HepG2 (cell line): Measurements from ENCODE around the gene CACNG5. TPM values are rescaled to one million over a fixed set of nuclear protein-coding genes. Genes with fewer than 3 reads are reported as not detected.
A peak's percentile ranks its signal among the peaks of the same experiment; 100 is the strongest.

Experiments
- ATAC-seq: fragments of 200-7000 bp; cut with Tn5 transposase; 3 replicates; pipeline ENCODE4 v1.9.1; 2020; ENCODE audit warnings: mild to moderate bottlenecking, moderate library complexity
- BruUV-seq: library from RNA; stranded (reverse); fragments of 400-500 nt; replicated peaks from 2 replicates; lab custom pipeline; 2021; lab: Mats Ljungman, UMichigan
- CTCF ChIA-PET: fragments of 300-600 bp; formaldehyde crosslinking; extraction: SDS; loops from one replicate; lab custom pipeline; 2021; ENCODE audit warnings: low total read pairs, inconsistent platforms, low intra/inter-chr PET ratio; lab: Yijun Ruan, JAX
- POLR2A ChIA-PET: fragments of 350-600 bp; sonication (Branson Sonifier 250); formaldehyde crosslinking; loops from one replicate; lab custom pipeline; 2020; ENCODE audit warnings: antibody characterized with exemption, inconsistent platforms; lab: Yijun Ruan, JAX
- DNase-seq: peaks from one replicate; pipeline ENCODE4 v3.0.0-alpha.2; 2015; ENCODE audit warnings: low spot score
- FAIRE-seq: peaks from 3 replicates; lab custom pipeline; 2011; peaks lifted over from hg19 to GRCh38; lab: Jason Lieb, UNC
- H2AFZ ChIP-seq: one replicate; pipeline ENCODE4 v1.6.1; 2011; ENCODE audit warnings: low read length, inconsistent platforms
- H3K27ac ChIP-seq: fragments of 300-600 bp; 3 replicates; pipeline ENCODE4 v1.8.0; 2011; ENCODE audit warnings: mixed run types, mild to moderate bottlenecking, mixed read lengths, low read length, inconsistent platforms; ENCODE audit not compliant: insufficient read depth; ENCODE audit errors: extremely low read length
- H3K27me3 ChIP-seq, 2 experiments: fragments of 200-600 bp in 1 of 2; 2 replicates in 1 of 2; 3 replicates in 1 of 2; pipeline versions ENCODE4 v1.6.0 to v1.8.0; 2011; ENCODE audit warnings: low read length in 2 of 2, mild to moderate bottlenecking in 2 of 2, moderate library complexity in 2 of 2, inconsistent platforms in 1 of 2; ENCODE audit not compliant: insufficient read depth in 2 of 2, control insufficient read depth in 1 of 2
- H3K36me3 ChIP-seq, 2 experiments: fragments of 200-600 bp in 1 of 2; replicated peaks in 1 of 2; 2 replicates in 1 of 2; 3 replicates in 1 of 2; pipeline versions ENCODE4 v1.5.1 to v1.8.0; 2011; ENCODE audit warnings: low read length in 2 of 2, inconsistent platforms in 1 of 2; ENCODE audit not compliant: insufficient read depth in 2 of 2, control insufficient read depth in 1 of 2
- H3K4me1 ChIP-seq: 2 replicates; pipeline ENCODE4 v1.5.1; 2012; ENCODE audit warnings: low read length, inconsistent platforms; ENCODE audit not compliant: insufficient read depth
- H3K4me2 ChIP-seq: 2 replicates; pipeline ENCODE4 v1.6.0; 2011; ENCODE audit warnings: low read depth, low read length, inconsistent platforms
- H3K4me3 ChIP-seq, 3 experiments: fragments of 200-600 bp in 1 of 3; sonication (generic), shearing (Covaris generic) in 1 of 3; replicated peaks in 1 of 3; 2 replicates each; pipeline ENCODE4 v1.5.1; 2011 to 2016; ENCODE audit warnings: low read length in 3 of 3, inconsistent platforms in 2 of 3, low read depth in 2 of 3, mild to moderate bottlenecking in 2 of 3, control low read depth in 1 of 3, mixed read lengths in 1 of 3; ENCODE audit not compliant: insufficient read depth in 1 of 3
- H3K79me2 ChIP-seq: one replicate; pipeline ENCODE4 v1.6.1; 2011; ENCODE audit warnings: low read length, inconsistent platforms; ENCODE audit not compliant: insufficient read depth
- H3K9ac ChIP-seq: 2 replicates; pipeline ENCODE4 v1.6.0; 2011; ENCODE audit warnings: mild to moderate bottlenecking, low read depth, low read length, inconsistent platforms; ENCODE audit not compliant: insufficient read depth
- H3K9me3 ChIP-seq: 2 replicates; pipeline ENCODE4 v1.5.1; 2012; ENCODE audit warnings: mild to moderate bottlenecking, low read length
- H4K20me1 ChIP-seq: 2 replicates; pipeline ENCODE4 v1.6.0; 2011; ENCODE audit warnings: inconsistent platforms, mild to moderate bottlenecking, low read length, moderate library complexity; ENCODE audit not compliant: insufficient read depth
- CBX5 ChIP-seq: sonication (generic); formaldehyde crosslinking; IDR thresholded peaks from 2 replicates; pipeline ENCODE4 v1.4.0; 2020; ENCODE audit warnings: missing genetic modification reagents, borderline replicate concordance
- KAT7 ChIP-seq: IDR thresholded peaks from 2 replicates; pipeline ENCODE4 v1.6.1; 2018; ENCODE audit warnings: borderline replicate concordance, missing compliant biosample characterization
- MXI1 ChIP-seq: IDR thresholded peaks from 3 replicates; pipeline ENCODE4 v1.6.1; 2012; ENCODE audit warnings: low read depth, low read length, inconsistent platforms, borderline replicate concordance
- SNRNP70 ChIP-seq: fragments of 200-400 bp; formaldehyde crosslinking; IDR thresholded peaks from 2 replicates; pipeline ENCODE4 v1.6.1; 2017; ENCODE audit warnings: mild to moderate bottlenecking, low read depth, low read length, moderate library complexity
- SRSF4 ChIP-seq: fragments of 200-400 bp; formaldehyde crosslinking; IDR thresholded peaks from one replicate; pipeline ENCODE4 v1.6.1; 2018; ENCODE audit warnings: mild to moderate bottlenecking, low read depth, low read length, moderate library complexity; ENCODE audit not compliant: poor library complexity, severe bottlenecking
- WGBS: methylation state at CpG from one replicate; pipeline ENCODE4 v1.1.6; 2017; ENCODE audit warnings: low lambda C conversion rate; 5-methylcytosine and 5-hydroxymethylcytosine counted together
- in situ Hi-C: cut with HindIII; loops from 2 replicates; pipeline ENCODE4 v1.10.0; 2017; ENCODE audit warnings: low pct_unique_long_range_greater_than_20kb; ENCODE audit not compliant: extremely low pct_ligation_motif_present
- intact Hi-C: fragments of 100-400 bp; cut with micrococcal nuclease; formaldehyde crosslinking; loops from one replicate; pipeline ENCODE4 v1.10.0; 2022; ENCODE audit not compliant: unreplicated experiment
- polyA plus RNA-seq, 8 experiments: library from polyadenylated mRNA; depleted of rRNA in 3 of 8; stranded (reverse) in 7 of 8; unstranded in 1 of 8; fragments of >200 nt; fragmentation: Illumina TruSeq in 4 of 8; extraction: Trizol in 4 of 8; gene quantifications; 2 replicates each; pipeline versions ENCODE4 v1.2.1 to v1.2.3, GENCODE V29; 2011 to 2016; ENCODE audit warnings: low read depth in 4 of 8, missing spikeins in 1 of 8, mixed read lengths in 1 of 8; ENCODE audit not compliant: insufficient read depth in 1 of 8
- total RNA-seq, 5 experiments: library from RNA; depleted of rRNA; stranded (reverse); fragments of >200 nt; fragmentation: Illumina TruSeq; extraction: Trizol; gene quantifications; 2 replicates each; pipeline ENCODE4 v1.2.3, GENCODE V29; 2016; ENCODE audit warnings: low read depth in 1 of 5
- TF ChIP-seq, protein P1 (sequence below): sonication (generic); formaldehyde crosslinking; IDR thresholded peaks from 2 replicates; pipeline ENCODE4 v1.4.0; 2020; ENCODE audit warnings: missing genetic modification reagents, borderline replicate concordance

Gene CACNG5
- total and polyA plus RNA-seq, 2 of the 13 experiments (the other 11 are each of a cell fraction or from before 2014, with no cell fraction given) = not detected

DNA sequence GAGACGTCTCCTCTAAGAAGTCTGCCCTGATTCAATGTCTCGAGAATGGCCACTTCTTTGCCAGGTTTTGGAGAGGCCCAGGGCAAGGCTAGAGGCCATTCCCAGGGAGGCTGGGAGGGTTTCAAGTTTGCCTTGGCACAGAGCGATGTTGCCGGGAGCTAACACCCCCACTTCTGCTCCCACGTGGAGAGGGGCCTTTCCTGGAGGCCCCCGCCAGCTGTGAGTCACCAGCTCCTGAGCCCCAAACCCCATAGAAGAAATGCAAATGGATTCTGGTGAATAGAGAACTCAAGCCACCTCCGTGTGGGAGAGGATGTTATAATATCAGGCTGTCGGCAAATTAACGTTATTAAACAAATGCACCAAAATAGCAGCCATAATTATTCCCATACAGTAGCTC is 62.2 kb downstream of the CACNG5 start (continued):
- TF ChIP-seq KAT7 (CRISPR knock-in tag) (no peak), SNRNP70 (no peak), CBX5 (CRISPR knock-in tag) (no peak), MXI1 (no peak)
- TF ChIP-seq, all 625 proteins: peak for 0

- Histone ChIP-seq H3K27me3 (peaks cover 5 to 31% of the 10 kb centered on the region in 2 experiments; a peak in 4 of 5 replicates), H3K36me3 (no peaks in the 10 kb centered on the region), H3K4me2 (no peak overlapping the region), H3K79me2 (no peaks in the 10 kb centered on the region), H3K9ac (no peak overlapping the region), H4K20me1 (no peaks in the 10 kb centered on the region), H3K4me3 (no peak overlapping the region), H3K9me3 (no peaks in the 10 kb centered on the region), H3K27ac (no peak overlapping the region), H2AFZ (no peak overlapping the region), H3K4me1 (no peaks in the 10 kb centered on the region)
- no TSS peak for BruUV-seq
- FAIRE-seq (no peak), DNase-seq (no peak), ATAC-seq (peak; percentile 28; the same call in 2 of the 3 replicates)
- in situ Hi-C loops = no loop called here
- ChIA-PET CTCF (no interaction called here), POLR2A (no interaction called here)
- WGBS = 55% methylated on average over 3 of the region's 10 CpGs
- TF ChIP-seq, protein P1, sequence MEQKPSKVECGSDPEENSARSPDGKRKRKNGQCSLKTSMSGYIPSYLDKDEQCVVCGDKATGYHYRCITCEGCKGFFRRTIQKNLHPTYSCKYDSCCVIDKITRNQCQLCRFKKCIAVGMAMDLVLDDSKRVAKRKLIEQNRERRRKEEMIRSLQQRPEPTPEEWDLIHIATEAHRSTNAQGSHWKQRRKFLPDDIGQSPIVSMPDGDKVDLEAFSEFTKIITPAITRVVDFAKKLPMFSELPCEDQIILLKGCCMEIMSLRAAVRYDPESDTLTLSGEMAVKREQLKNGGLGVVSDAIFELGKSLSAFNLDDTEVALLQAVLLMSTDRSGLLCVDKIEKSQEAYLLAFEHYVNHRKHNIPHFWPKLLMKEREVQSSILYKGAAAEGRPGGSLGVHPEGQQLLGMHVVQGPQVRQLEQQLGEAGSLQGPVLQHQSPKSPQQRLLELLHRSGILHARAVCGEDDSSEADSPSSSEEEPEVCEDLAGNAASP (CRISPR knock-in tag) = peak; percentile 61; the same call in 1 of the 2 replicates
- TF ChIP-seq SRSF4 = no peak
- intact Hi-C loops = no loop called here
Observed at GRCh38 chr17:66898536-66898935, 63.6 kb downstream of the CACNG5 start.
